ENCODE measurements around the gene CDKN2B-AS1.

CDKN2B-AS1 gene

DNA sequence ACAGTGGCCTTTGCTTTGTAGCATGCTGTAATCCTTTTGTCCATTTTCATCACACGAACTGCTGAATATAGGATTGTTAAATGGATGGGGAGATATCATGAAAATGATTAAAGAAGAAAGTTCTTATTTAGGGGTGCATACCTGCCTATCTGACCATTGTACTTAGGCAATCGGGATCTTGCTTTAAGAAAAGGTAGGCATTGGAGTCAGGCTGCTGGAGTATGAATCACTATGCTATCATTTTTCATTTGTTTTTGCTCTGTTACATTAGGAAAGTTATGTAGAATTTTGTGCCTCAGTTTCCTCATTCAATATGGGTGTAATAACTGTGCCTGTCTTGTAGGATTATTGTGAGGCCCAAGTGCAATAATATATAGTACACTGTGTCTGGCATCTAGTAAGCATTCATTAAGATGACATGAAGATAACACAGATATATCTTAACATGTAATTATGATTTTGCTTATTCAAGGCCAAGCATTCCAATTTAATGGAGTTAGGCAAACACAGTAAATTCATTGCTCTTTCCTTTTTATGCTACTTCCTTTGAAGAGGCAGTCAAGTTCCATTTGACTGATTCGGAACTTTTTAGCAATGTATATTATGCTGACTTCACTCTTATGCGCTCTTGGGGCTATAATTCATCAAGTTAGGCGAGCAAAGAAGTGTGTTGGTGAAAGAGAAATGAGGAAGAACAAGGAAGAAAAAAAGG lies 124.4 kb downstream of the CDKN2B-AS1 start:
- DNase-seq (ENCODE audit: low spot score), result no peak

DNA sequence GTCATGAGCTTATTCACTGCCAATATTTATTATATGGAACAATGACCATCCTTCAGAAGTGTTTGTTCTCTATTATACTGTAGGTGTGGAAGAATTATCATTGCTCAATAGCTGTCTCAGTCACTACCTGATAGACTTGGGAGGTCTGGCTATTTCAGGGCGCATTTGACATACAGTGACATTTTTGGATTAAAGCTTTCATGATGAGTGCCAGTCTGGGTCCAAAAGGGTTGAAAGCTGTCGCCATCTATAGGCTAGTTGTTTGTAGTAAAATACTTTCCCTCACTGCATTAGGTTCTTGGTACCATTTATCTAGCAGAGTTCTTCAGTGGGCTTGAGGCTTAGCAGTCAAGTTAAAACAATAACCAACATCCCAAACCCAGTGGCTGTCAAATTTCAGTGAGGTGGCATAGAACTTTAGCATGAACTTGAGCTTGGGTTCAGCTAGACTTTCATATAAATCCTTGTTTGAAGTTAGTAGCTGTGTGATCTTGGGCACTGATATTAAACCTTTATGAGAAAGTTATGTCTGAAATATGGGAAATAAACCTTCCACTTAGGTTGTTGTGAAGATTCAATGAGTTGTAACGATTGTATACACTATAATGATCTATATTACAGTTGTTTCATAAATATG lies 125.0 kb downstream of the CDKN2B-AS1 start:
- peak; percentile 52 for DNase-seq (ENCODE audit: low spot score)

DNA sequence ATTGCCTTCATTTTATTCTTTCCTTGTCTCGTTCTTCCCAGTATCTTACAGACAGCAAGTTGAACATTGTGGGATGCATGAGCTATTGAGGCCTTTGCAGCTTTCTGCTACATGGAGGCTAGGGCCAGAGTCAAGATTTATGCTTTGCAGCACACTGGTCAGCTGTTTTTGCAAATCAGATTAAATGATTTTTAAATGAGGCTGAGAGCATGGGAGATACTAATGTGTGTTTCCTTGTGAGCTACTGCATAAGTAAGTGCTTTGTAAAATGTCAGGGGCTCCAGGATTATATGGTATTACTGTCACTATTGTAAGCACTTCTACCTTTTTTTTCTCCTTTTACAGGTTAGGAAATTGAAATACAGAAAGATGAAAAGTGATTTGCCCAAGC lies 125.6 kb downstream of the CDKN2B-AS1 start:
- no peak for DNase-seq (ENCODE audit: low spot score)

DNA sequence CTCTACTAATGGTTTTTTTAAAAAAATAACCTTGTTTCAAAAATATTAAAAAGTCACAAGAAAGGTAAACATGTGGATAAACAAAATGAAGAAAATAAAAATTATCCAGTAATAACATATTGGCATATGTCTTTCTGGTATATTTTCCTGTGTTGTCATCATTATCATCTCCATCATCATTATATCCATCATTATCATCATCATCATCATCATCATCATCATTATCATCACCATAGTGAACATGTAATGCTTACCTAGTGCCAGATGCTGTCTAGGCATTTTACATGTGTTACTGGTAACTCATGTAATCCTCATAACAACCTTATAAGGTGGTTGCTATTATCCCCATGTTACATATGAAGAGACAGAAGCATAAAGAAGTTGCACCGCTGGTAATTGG lies 126.0 kb downstream of the CDKN2B-AS1 start:
- DNase-seq (ENCODE audit: low spot score), result no peak

DNA sequence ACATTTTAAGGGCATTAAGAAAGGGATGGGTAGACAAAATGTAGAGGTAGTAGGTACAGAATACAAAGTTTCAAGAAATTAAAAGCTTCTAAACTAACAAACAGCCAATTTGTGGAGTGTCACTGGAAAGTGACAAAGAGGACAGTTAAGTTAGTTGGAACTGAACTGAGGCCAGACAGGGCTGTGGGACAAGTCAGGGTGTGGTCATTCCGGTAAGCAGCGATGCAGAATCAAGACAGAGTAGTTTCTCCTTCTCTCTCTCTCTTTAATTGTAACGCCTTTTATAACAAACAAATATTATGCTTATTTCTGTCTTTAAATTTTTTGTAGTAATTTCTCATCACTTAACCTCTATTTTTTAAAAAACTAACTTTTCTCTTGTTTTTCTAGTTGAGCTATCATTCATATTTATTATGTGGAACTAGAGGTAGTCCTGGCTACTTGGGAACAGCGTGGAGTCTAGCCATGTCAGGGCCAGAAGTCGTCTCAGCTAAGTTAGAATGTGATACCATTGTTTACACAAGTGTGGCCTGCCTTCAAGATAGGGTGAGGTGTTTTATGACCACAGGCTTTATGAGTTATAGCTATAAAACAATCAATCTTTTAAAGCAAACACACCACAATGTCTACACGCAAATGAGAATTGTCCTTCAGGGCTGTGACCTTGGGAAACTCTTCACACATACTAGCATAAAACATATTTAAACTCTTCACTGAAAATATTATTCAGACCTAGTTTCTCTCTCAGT lies 129.8 kb downstream of the CDKN2B-AS1 start:
- no peak for DNase-seq (ENCODE audit: low spot score)

DNA sequence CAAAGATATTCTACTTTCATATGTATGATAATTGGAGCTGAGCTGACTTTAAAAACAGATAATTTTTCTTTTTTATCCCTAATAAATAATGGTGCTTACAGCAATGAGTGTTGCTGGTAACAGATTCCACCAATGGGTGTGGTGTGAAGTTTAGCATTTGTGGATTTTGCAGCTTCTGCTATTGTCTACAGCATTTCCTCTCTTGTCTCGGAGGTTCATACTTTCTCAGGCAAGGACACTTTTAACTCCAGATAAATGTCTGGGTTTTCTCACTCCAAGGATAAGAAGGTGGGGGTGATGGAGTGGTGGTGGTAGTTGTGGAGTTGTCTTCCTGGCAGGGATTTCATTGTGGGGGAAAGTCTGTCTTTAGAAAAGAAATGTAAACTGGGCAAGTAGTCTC lies 134.5 kb downstream of the CDKN2B-AS1 start:
- DNase-seq (ENCODE audit: low spot score), result no peak

DNA sequence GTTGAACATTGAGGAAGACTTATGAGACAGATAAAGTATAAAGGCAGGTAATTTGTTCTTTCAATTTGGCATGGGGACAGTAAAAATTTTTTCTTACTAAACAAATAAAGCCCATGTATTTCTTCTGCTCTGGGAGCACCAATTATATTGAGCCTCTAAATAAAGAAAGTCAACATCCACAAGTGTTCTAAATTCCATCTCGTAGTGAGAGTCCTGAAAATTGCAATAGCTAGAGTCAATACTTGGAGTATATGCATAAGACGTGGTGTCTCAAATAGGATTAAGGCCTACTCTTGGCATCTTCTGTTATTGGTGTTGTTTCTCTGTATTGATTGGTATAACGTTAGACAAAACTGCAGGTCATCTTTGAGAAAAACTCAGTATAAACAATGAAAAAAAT lies 135.0 kb downstream of the CDKN2B-AS1 start:
- DNase-seq (ENCODE audit: low spot score), result no peak

DNA sequence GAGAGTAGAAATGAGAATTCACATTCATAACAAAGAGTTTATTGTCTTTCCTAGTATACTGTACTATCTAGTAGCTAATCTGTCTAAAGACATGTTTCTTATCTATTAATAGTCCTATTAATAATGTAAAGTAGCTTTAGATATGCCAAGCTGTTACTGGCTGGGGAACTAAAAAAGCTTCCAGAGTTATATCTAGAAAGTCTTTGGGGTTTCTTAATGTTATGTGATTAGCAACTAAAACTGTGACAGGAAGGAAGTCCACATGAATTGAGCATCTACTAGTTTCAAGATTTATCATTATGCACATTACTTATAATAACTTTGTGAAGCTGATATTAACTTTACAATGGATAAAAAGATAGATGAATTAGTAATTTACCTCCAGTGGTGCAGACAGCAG lies 137.2 kb downstream of the CDKN2B-AS1 start:
- peak; percentile 17 for DNase-seq (ENCODE audit: low spot score)

DNA sequence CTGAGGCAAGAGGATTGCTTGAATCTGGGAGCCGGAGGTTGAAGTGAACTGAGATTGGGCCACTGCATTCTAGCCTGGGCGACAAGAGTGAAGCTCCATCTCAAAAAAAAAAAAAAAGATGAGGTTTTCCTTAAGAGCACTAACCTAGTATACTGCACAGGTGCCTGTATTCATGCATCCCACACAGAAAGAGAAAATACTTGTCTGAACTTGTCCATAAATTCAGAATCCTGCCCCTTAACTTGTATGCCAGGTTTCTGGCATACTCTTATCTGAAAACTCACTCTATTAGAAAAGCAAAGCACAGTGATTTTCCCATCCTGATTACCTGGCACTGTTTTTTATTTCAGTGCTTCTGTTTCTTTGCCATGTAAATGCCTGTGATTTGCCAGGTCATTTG lies 139.8 kb downstream of the CDKN2B-AS1 start:
- DNase-seq (ENCODE audit: low spot score), result no peak

DNA sequence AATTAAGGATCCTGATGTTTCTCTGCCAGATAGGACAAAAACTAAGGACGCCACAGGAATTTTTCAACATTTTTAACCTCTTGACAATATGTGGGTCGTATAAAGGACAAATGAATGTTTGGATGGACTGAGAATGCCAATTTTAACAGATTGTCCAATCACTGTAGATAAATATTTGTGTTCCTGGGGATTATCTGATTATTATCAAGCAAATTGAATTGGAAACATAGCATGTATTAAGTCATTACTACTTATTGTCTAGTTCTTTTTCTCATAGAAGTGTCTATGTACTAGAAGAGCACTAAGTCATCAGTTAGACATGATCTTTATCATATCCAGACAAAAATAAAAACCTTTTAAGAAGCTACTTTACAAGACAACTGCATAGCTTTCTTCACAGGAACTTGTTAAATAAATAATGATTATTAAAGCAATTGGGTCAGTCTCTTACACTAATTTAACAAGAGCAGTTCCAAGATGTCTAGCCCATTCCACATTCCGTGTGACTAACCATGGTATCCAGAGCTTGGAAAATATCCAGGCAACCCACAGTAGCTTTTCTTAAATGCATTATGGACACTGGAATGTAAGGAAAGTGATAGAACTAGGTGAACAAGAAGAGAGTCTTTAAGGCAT lies 142.0 kb downstream of the CDKN2B-AS1 start:
- no peak for DNase-seq (ENCODE audit: low spot score)

DNA sequence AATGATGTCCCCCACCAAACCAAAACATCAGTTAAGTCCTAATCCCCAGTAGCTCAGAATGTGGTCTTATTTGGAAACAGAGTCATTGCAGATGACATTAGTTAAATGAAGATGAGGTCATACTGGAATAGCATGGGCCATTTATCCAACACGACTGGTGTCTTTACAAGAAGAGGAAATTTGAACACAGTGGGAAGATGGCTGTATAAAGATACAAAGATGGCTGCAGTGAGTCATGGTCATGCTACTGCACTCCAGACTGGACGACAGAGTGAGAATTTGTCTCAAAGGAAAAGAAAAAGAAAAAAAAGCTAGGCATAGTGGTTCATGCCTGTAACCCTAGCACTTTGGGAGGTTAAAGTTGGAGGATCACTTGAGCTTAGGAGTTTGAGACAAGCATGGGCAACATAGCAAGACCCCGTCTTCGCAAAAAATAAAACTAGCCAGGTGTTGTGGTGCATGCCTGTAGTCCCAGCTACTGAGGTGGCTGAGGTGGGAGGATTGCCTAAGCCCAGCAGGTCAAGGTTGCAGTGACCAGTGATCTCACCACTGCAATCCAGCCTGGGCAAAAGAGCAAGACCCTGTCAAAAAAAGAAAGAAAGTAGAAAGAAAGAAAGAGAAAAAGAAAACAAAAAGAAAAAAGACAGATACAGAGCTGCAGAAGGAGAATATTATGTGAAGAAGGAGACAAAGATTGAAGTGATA lies 144.5 kb downstream of the CDKN2B-AS1 start:
- no peak for DNase-seq (ENCODE audit: low spot score)

DNA sequence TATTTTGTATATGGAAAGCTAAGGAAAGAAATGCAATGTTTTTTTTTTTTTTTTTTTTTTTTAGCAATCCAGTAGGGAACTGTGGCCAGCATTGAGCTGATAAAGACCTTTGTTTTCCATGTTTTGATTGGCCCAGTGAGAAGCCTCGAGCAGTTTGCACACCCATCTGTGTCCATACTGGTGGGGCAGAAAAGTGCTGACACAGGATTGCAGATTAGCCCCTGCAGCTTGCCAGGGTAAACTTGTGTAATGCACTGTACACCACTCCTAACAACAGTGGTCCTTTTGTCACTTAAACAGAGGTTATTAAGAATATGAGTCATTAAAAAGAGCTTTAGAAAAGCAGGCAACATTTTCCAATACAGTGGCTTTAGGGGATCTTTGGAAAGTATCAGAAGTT lies 147.3 kb downstream of the CDKN2B-AS1 start:
- DNase-seq (ENCODE audit: low spot score), result no peak

DNA sequence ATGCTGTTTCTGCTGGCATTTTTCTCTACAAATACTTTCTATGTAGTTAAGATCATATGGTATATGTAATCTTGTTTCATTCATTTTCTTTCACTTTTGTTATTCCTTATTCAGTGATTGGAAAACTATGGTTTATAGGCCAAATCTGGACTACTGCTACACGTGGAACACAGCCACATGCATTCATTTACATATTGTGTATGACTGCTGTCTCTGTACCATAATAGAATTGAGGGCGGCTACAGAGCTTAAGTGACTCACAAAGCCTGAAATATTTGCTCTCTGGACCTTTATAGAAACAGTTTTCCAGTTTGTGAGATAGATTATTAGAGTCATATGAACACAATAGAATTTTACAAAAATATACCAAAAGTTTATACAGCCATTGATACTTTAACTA lies 148.1 kb downstream of the CDKN2B-AS1 start:
- DNase-seq (ENCODE audit: low spot score), result no peak

DNA sequence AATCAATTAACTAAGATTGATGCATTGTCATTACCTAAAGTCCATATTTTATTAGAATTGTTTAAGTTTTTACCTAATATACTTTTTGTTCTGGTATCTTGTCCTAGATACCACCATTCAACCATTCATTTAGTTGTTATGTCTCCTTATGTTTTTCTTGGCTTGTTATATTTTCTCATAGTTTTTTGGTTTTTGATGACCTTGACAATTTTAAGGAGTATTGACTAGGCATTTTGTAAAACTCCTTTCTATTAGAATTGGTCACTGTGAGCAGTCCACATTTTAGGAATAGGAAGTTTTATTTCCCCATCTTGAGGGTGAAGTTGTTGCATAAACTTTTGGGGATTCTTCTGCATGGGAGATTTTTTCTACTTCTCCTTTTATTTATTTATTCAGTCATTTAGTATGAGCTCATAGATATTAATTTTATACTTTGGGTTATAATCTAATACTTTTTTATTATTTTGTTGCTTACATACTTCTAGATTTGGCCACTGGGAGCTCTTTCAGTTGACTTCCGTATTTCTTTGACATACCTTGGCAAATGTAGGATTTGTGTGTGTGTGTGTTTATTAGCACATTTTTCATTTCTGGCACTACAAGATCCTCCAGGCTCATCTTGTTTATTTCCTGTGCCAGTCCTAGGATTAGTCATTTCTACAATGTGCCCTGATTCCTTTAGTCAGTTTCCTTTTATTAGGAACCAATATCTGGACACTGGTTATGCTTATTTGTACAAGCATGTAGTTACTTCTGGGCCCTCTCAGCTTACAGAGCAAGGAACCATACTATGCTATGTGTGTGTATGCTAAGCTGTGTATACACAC lies 149.4 kb downstream of the CDKN2B-AS1 start:
- no peak for DNase-seq (ENCODE audit: low spot score)

DNA sequence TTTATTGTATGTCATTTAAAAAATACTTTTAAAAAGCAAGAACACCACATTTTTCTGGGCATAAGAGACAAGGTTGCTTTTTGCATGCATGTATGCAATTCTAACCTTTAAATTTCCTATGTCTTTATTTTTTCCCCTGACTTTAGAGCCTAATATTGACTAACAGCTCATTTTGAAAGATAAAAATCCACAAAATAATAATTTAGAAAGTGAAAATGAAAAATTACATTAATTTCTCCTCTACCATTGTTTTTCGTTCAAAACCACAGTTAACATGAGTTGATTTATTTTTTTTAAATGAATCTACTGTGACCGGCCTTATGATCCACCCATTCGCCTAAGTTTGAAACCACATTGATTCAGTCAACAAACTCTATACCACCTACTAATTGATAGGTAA lies 152.0 kb downstream of the CDKN2B-AS1 start:
- no peak for DNase-seq (ENCODE audit: low spot score)

DNA sequence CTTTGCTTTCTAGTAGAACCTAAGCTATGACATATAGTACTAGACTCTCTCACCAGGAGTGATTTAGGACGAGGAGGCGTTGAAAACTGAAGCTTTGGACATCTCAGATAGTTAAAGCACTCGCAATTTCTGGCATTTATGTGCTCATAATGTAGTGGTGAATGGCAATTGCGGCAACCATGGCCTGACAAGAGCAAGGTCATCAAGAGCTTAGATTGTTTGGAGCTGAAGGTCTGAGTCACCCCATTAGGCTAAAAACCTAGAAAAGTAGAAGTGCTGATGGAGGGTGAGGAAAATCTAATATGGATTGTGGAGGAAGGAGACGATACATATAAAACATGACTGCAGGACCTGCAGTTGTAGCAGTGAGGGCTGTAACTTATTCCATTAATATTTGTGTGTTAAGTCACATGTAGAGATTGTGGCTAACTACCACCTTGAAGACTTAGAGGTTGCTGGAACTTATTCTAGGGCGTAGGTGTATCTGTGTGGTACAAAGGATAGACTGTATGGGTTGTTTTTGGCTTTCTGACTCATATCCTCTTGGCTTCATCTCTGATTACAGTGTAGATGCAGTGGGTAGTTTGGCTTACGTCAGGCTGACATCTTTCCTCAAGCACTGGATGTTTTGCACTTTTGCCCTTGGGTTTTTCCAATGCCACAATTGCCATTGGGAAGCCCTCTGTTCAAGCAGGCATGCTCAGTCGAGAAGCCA lies 153.4 kb downstream of the CDKN2B-AS1 start:
- DNase-seq (ENCODE audit: low spot score), result peak; percentile 36

DNA sequence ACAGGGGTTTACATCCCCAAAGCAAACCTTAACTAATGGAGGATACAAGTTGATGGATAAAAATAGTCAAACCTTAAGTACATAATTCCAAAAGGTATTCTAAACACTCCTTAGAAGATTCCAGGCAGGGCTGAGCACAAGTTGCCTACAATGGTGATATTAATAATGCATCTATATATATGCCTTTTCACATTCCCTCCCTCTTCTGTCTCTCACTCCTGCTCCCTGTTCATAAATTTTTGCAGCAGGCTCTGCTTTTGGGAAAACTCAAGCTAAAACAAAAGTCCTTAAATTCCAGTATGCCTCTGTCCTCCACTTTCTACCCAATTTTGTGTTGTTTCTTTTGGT lies 153.9 kb downstream of the CDKN2B-AS1 start:
- DNase-seq (ENCODE audit: low spot score), result no peak

DNA sequence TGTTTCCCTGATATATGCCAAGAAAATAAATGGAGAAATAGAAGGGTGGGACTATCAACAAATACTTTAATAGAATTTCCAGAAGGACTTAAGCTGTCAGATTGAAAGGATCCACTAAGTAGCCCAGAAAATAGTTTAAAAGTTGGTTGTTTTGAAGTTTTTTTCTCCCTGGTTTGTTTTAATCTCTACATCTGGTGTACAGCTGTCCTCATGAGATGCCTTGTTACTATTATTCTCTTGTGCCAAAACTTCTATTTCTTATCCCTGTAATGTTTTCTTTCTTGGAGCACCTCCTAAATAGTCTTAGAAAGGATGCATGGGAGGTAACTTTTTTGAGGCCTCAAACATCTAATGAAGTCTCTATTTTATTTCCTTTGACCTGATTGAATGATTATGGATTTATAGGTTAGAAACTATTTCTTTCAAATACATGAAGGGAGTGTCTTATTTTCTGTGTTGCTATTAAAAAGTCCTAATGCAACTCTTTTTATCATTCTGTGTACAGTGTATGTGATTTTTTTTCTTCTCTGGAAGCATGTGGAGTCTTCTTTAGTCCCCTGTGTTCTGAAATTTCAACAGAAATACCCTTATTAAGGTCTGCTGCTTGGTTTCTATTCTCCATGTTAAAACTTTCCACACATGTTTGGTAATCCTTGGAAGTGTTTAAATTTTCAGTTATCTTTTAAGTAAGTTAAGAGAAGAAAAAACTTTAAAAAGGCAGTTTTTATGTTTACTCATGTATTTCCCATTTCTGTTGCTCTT lies 154.5 kb downstream of the CDKN2B-AS1 start:
- DNase-seq (ENCODE audit: low spot score), result no peak

DNA sequence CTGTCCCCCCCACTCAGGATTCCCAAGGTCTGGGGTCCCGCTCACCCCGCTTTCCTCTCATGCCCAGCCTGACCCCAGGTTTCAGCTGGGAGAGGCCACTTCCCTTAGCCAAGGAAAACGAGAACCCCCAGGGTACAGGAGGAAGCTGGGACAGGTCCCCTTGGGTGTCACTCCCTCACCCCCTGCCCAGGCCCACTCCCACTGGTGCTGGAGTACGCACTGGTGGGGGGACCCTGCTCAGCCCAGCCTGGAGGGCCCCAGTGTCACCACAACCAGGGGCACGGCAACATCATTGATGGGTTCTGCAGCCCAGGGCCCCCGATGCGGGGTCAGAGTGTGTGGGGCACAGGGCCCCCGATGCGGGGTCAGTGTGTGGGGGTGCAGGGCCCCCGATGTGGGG lies 159.5 kb downstream of the CDKN2B-AS1 start:
- DNase-seq (ENCODE audit: low spot score), result no peak

DNA sequence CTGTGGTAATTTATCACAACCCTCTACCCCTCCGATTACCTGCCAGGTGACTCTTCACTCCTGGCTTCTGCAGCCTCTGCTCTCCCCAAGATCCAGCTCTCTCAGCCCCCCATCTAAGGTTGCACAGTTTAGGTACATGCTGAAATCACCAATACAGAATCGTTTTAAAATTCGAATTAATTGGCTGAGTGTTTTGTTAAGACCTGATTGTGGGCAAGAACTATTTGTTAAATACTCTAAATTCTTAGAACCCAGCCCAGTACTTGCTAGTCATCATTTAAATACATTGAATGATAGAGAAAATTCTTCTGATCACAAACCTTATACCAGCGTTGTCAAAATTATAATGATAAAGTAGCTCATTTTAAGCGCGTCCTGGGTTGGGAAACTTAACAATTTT lies 162.0 kb downstream of the CDKN2B-AS1 start:
- no peak for DNase-seq (ENCODE audit: low spot score)
